ENCODE data around the gene SPANXA1.
"Not testable (repeated sequence)": the region's sequence is repeated elsewhere in the genome, so short reads cannot be mapped to it uniquely, and the experiment has no call there.

SPANXA1 gene

GRCh38 chrX:141584638-141585037 is at the start of gene SPANXA1:
Gene SPANXA1 (minus strand): TSS chrX:141584738. CDS start chrX:141584678, 60 bp downstream.
- DNase-seq, result not testable (repeated sequence)

GRCh38 chrX:141632124-141632523 is 47.6 kb upstream of the SPANXA1 start:
- DNase-seq, result no peak

- DNase-seq, result no peak
Measured at GRCh38 chrX:141619336-141619735, 34.8 kb upstream of the SPANXA1 start.

- no peak for DNase-seq
Measured at GRCh38 chrX:141609111-141609510, 24.6 kb upstream of the SPANXA1 start.

GRCh38 chrX:141589408-141589807 is 4.9 kb upstream of the SPANXA1 start, which contains the start of gene SPANXA2:
Gene SPANXA2 (plus strand): TSS chrX:141589708. CDS start chrX:141589768, 60 bp downstream.
- not testable (repeated sequence) for DNase-seq

GRCh38 chrX:141542551-141542950 is 42.0 kb downstream of the SPANXA1 start:
- DNase-seq, result not testable (repeated sequence)
